ENCODE results near the gene FAF1. TPM values are rescaled to one million over a fixed set of nuclear protein-coding genes. Genes with fewer than 3 reads are reported as not detected.

Gene FAF1
- total RNA-seq, 6 experiments from 2014 or later = 24.1 to 32.4 (median 31.6) TPM

DNA sequence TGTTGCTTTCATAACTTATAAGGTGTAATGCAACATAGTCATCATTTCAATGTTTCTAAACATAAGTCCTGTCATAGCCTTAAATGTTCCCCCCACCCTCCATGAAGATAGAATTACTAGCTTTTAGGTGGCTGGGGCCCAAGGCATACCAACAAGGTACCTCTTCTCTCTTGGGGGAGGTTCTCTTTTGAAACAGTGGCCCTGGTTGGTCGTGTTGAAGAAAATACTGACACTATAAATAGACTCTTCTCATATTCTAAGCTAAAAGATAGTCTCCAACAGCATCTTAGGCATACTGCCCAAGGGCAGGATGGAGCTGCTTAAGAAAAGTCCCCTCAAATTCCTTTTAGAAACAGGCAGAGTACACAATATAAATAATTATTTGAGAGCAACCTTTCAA lies 255.0 kb downstream of the FAF1 start:
- H3K4me3 ChIP-seq = no peak overlapping the region

DNA sequence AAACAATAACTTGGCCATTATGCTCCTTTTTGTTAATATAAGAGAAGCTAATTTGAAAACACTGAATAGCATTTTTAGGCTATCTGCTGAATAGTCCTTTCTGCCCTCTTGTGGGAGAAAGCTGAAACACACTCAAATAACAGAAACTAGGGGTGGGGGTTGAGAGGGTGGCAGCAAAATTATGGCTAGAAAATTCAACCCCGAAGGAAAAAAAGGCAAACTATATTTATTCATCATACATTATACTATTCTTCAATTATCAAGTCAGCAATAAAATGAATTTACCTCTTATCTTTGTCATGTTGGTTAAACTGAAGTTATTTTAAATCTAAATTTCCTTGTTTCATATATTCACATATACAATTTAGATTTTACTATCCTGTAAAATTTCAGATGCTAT lies 255.9 kb downstream of the FAF1 start:
- 5% methylated on average over 1 of the region's 1 CpG for WGBS (ENCODE audit: insufficient coverage, low coverage, low lambda C conversion rate, missing lambda C conversion rate)
- TF ChIP-seq POLR2A (IDR thresholded peaks at IDR 0.05) = no peak
- TF ChIP-seq, protein P1, sequence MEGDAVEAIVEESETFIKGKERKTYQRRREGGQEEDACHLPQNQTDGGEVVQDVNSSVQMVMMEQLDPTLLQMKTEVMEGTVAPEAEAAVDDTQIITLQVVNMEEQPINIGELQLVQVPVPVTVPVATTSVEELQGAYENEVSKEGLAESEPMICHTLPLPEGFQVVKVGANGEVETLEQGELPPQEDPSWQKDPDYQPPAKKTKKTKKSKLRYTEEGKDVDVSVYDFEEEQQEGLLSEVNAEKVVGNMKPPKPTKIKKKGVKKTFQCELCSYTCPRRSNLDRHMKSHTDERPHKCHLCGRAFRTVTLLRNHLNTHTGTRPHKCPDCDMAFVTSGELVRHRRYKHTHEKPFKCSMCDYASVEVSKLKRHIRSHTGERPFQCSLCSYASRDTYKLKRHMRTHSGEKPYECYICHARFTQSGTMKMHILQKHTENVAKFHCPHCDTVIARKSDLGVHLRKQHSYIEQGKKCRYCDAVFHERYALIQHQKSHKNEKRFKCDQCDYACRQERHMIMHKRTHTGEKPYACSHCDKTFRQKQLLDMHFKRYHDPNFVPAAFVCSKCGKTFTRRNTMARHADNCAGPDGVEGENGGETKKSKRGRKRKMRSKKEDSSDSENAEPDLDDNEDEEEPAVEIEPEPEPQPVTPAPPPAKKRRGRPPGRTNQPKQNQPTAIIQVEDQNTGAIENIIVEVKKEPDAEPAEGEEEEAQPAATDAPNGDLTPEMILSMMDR (IDR thresholded peaks at IDR 0.05) = peak; percentile 58 to 73 (median 69)
- DNase-seq (no peak), ATAC-seq (peak; percentile 68 to 76 (median 70))
- H3K27ac ChIP-seq = no peak overlapping the region
- no peak overlapping the region for H3K4me3 ChIP-seq
- H3K36me3 ChIP-seq = no peaks in the 10 kb centered on the region
- H3K4me1 ChIP-seq = peaks cover 0 to 3% (median 0%) of the 10 kb centered on the region in 4 donors
- H3K27me3 ChIP-seq = no peaks in the 10 kb centered on the region
- intact Hi-C loops (cut with DNase I) = no loop called here
- H3K9me3 ChIP-seq = no peaks in the 10 kb centered on the region

More for the DNA sequence above, 255.0 kb downstream of the FAF1 start:
- ATAC-seq (no peak), DNase-seq (no peak)
- TF ChIP-seq, protein P1 (IDR thresholded peaks at IDR 0.05) = no peak
- no peak for TF ChIP-seq POLR2A (IDR thresholded peaks at IDR 0.05)
- Histone ChIP-seq H3K36me3 (no peaks in the 10 kb centered on the region), H3K4me1 (peaks cover 0 to 3% (median 0%) of the 10 kb centered on the region in 4 donors), H3K27me3 (no peaks in the 10 kb centered on the region), H3K27ac (no peak overlapping the region), H3K9me3 (no peaks in the 10 kb centered on the region)
- intact Hi-C loops (cut with DNase I) = no loop called here
- WGBS (ENCODE audit: insufficient coverage, low coverage, low lambda C conversion rate, missing lambda C conversion rate) = 20% methylated on average over 1 of the region's 1 CpG

- DNase-seq (no peak), ATAC-seq (no peak)
- no peak overlapping the region for H3K4me3 ChIP-seq
- H3K36me3 ChIP-seq = no peaks in the 10 kb centered on the region
- no peak overlapping the region for H3K27ac ChIP-seq
- intact Hi-C loops (cut with DNase I) = no loop called here
- peaks cover 0 to 7% (median 0%) of the 10 kb centered on the region in 4 donors for H3K4me1 ChIP-seq
- H3K27me3 ChIP-seq = no peaks in the 10 kb centered on the region
- no peaks in the 10 kb centered on the region for H3K9me3 ChIP-seq
- TF ChIP-seq POLR2A (IDR thresholded peaks at IDR 0.05) = no peak
- TF ChIP-seq, protein P1 (IDR thresholded peaks at IDR 0.05) = no peak
Observed at GRCh38 chr1:50703240-50703639, 256.8 kb downstream of the FAF1 start.

DNA sequence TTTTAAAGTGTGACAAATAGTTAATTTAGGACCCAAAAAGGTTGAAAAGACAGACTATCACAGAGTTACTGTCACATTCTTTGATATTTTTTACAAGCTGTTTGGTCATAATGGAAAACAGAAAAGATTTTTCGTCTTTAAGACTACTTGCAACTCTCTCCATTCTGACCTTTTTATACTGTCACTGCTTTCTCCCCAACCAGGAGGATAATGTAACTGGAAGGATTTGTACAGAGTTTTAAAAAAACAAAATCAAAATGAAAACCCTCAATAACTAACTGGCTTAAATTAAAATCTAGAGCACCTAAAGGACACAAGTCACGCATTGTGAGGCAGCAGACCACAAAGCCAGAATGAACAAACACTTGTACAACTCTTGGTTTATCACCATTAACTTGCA lies 257.7 kb downstream of the FAF1 start:
- intact Hi-C loops (cut with DNase I) = no loop called here
- TF ChIP-seq, protein P1 (IDR thresholded peaks at IDR 0.05) = no peak
- no peak for TF ChIP-seq POLR2A (IDR thresholded peaks at IDR 0.05)

More for the DNA sequence above, 257.7 kb downstream of the FAF1 start:
- 94% methylated on average over 2 of the region's 2 CpGs for WGBS (ENCODE audit: insufficient coverage, low coverage, low lambda C conversion rate, missing lambda C conversion rate)
- no peak overlapping the region for H3K4me3 ChIP-seq
- no peaks in the 10 kb centered on the region for H3K9me3 ChIP-seq
- H3K36me3 ChIP-seq = no peaks in the 10 kb centered on the region
- peaks cover 0 to 13% (median 0%) of the 10 kb centered on the region in 4 donors for H3K4me1 ChIP-seq
- ATAC-seq (no peak), DNase-seq (no peak)
- no peak overlapping the region for H3K27ac ChIP-seq
- no peaks in the 10 kb centered on the region for H3K27me3 ChIP-seq

Data from right lobe of liver (tissue), 6 donors.